CD4-positive, alpha-beta T cell treated with Interleukin-6 at 100 ng/mL for 8 hours (primary cell): Measurements from ENCODE around the gene ANTXR1.

Experiments
- DNase-seq: peaks from one replicate; pipeline ENCODE4 v3.0.0-alpha.2; 2020; ENCODE audit warnings: mixed read lengths, low spot score

Gene ANTXR1

DNA sequence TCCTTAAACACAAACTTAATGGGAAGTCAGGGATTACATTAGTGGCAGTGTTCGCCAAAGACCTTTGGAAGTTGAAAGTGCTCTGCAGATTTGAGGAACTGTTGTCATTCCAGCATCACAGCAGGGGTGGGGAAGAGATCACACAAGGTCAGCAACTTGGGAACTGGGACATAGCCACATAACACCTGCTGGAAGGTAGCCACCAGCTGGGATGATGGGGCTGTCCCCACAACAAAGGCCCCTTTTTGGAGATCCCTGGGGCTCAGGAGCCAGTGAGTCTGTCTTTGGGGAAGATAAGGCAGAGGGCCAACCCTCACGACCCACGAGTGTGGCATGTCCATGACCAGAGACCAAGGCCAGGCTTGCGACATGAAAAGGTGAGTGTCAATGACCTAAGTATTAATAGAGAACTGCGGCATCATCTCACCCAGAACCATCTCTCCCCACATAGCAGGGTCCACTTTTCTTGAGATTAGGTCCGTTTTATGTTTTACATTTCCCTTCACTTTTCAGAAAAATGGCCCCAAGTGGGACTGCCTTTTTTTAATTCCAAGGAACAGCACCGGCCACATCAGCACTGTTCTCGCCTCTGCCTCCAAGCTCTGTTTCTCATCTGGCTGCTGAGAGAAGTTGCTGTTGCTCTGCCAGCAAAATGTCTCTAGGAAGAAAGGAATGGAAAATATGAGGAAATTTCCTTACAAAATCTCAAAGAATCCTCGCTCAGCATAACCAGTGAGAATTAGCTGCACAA is 267.1 kb downstream of the ANTXR1 start:
- no peak for DNase-seq

DNA sequence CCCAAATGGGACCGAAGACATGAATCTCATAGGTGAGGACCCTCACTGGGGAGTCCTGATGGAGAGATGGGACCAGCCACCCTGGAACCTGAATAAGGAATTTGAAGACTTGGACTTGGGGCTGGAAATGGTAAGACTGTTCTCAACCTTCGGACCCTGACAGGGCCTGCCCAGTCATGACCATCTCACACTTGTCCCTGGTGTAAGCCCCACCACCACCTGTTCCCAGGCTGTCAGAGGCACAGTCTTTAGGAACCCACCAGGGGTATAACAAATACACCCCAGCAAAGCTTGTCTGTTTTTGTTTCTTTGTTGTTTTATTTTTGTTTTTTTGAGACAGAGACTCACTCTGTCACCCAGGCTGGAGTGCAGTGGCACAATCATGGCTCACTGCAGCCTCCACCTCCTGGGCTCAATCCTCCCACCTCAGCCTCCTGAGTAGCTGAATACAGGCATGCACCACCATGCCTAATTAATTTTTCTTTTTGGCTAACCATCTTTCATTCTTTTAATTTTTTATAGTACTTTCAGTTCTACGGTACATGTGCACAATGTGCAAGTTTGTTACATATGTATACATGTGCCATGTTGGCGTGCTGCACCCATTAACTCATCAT is 267.9 kb downstream of the ANTXR1 start:
- DNase-seq, result no peak

DNA sequence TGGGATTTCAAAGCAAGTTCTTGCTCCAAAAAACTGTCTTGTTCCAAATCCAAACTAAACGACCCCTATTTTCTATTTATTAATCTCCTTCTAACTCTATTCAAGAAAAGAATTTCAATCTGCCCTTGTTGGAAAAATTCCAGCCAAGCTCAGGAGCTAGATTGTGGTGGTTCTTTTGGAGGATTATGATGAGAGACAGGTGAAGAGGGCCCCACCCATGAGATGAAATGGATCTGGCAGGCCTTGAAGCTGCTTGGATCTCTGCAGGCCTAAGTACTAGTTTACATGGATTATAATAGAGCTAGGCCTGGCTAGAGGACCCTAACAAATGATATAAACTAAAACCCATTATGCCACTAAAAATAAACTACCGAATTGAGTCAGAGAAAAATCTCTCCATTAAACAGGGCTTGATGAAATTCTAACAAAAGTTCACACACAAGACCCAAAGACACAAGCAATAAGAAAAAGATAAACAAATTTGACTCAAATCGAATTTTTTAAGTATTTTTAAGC is 272.5 kb downstream of the ANTXR1 start:
- DNase-seq, result no peak

DNA sequence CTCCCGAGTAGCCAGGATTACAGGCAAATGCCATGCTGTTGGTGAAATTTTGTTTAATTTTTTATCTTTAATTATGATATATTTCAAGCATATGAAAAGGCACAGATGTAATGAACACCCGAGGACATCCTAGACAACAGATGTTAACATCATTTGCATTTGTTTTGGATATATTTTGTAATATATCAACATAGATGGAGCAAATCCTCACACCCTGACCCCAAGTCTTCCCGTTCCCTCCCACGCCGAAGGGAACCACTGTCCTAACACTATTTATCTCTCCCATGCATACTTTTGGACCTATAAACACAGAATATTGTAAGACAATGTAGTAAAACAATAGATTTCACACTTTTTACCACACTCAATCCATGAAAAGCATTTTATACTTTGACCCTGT is 274.6 kb downstream of the ANTXR1 start:
- DNase-seq, result no peak

DNA sequence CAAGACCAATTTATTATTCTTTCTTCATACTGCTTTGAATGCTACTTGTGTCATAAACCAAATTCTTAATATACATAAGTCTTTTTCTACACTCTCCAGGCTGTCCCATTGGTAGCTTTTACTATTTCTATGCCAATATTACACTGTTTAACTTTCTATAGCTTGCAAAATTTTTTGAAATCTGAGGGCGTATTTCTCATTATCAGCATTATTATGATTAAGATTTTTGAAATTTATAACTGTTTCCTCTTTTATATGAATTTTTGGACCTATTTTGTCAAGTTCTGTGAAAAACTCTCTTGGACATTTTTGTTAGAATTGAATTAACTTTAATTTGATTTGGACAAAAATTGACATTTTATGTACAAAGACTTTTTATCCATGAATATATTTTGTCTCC is 275.4 kb downstream of the ANTXR1 start:
- DNase-seq, result no peak

DNA sequence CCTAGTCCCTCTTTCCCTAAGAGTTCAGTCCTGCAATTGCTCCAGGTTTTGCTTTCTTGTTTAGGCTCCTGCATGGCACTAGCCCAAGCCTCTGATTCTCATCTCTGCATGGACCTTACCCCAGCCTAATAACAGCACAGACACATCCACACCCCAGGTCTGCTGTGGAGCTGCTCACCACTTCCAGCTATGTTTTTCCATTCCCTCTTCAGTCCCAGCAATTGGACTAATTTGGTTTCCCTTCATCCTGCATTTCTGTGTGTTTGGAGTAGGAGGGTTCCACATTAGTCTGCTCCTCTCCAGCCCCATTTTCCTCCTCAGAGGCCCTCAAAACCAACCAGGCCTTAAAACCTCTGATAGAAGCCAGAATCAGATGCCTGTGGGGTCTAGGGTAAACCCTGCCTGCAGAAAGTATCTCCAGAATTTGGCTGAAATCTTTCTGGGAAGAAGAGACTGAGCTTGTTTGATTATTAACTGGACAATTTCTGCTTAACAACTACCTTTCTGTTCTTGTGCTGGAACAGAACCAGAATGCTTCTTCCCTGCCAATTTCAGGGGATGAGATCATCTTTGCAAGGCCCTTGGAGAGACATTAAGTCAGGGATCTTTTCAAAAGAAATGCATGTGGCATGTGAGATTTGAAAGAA is 278.1 kb downstream of the ANTXR1 start:
- DNase-seq, result no peak

DNA sequence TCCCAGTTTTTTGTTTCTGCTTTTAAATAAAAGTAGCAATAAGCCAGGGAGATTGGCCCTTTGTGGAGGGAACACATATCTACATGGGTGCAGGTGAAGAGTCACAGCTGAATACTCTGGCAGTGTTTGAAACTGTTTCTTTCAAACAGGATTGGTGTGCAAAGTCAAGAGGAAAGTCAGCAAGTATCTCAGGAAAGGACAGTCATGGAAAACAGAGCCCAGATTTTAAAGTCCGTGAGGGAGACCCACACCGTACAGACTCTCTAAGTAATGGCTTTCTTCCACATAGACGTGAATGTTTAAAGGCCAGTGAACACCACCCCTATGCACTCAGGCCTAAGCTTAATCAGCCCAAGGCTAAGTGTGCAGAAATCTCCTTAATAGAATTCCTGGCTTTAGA is 278.7 kb downstream of the ANTXR1 start:
- no peak for DNase-seq

DNA sequence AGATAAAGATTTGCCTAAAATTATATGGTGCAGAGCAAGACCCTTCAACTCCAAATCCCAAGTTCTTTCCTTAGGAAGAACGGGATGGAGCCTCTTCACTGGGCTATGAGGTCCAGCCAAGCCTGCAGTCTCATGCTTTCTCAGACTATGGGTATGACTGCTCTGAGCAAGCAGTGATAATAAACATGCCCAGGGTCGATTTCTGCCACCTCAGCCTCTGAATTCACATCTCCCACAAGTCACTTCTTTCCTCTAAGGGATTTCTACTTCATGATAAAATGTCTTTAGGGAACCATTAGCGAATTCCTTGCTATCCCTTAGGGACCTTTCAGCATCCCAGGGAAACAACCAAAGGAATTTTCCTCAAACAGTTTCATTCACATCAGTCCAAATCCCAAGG is 279.3 kb downstream of the ANTXR1 start:
- DNase-seq, result no peak

DNA sequence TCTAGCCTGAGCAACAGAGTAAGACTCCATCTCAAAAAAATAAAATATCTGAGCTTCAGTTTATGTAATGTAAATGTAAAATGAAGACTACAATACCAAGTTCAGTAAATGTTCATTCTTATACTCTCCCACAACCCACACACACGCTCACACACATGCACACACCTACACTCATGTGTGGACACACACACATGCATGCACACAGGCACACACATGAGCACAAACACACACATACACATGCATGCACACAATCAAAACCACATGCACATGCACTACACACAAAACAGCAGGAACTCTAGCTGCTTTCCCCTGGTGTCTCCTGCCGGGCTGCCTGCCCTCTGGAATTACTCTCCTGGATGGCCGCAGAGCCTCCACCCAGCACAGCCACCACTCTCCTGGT is 283.4 kb downstream of the ANTXR1 start:
- no peak for DNase-seq

DNA sequence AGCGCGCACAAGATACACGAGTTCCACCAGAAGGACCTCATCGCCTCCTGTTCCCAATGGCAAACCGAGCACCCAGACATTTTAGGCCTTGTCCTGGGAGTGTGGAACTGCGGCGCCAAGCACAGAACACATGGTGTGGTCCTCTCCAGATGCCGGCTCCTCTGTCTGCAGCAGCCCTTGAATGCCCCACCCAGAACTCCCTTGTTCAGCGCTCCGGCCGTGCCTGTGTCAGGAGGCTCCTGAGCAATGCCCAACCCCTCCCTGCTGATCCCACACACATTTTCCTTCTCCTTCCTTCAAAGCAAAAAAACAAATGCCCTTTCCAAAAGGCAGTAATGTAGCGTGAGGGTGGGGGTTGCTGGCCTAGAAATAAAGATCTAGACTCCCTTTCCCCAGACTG is 284.2 kb downstream of the ANTXR1 start:
- DNase-seq, result no peak

DNA sequence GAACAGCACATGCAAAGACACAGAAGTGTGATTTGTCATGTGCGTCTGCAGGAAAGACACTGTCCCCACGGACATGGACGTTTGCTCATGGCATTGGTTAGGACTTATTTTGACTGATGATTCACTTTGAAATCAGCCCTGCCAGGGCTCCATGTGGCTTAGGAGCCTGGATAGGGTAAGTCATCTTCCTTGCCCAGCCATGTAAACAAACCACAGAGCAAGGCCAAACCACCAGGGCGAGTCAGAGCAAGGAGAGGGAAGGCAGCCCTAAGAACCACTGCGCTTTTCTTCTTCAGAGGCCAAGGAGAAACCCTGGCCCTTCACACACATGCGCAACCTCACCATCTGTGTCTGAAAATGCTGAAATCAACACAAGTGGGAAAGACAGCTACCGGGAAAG is 285.3 kb downstream of the ANTXR1 start:
- no peak for DNase-seq

DNA sequence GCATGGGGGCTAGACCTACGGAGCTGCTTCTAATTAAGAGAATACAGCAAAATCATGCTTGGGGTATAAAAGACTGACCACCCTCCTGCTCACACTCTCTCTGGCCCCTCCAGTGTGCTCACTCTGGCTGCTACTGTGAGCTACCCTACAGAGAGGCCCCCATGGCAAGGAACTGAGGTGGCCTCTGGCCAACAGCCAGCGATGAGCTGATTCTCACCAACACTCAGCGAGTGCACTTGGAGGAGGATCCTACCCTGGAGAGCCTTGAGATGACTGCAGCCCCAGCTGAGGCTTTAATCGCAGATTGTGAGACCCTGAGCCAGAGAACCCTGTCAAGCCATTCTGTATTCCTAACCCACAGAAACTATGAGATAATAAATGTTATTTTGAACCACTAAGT is 285.9 kb downstream of the ANTXR1 start:
- DNase-seq, result no peak
